RKO (cell line): ENCODE data around the gene RSU1.

Experiments
- DNase-seq: peaks from one replicate; pipeline ENCODE4 v3.0.0-alpha.2; 2016; ENCODE audit warnings: low spot score

The RSU1 gene

GRCh38 chr10:16741540-16741939 lies 75.7 kb downstream of the RSU1 start:
- DNase-seq, result no peak

GRCh38 chr10:16737420-16737819 lies 79.8 kb downstream of the RSU1 start:
- DNase-seq, result no peak

- no peak for DNase-seq
These were observed 81.6 kb downstream of the RSU1 start for GRCh38 chr10:16735671-16736070.

GRCh38 chr10:16732376-16732775 lies 84.8 kb downstream of the RSU1 start:
- peak; percentile 56 for DNase-seq

- DNase-seq, result peak; percentile 22
These were observed 89.0 kb downstream of the RSU1 start for GRCh38 chr10:16728266-16728665.

GRCh38 chr10:16727666-16728065 lies 89.6 kb downstream of the RSU1 start:
- no peak for DNase-seq

- peak; percentile 48 for DNase-seq
These were observed 92.7 kb downstream of the RSU1 start for GRCh38 chr10:16724509-16724908.

- no peak for DNase-seq
These were observed 96.4 kb downstream of the RSU1 start for GRCh38 chr10:16720812-16721211.

- DNase-seq, result no peak
These were observed 99.4 kb downstream of the RSU1 start for GRCh38 chr10:16717622-16718395.

GRCh38 chr10:16716051-16716450 lies 101.2 kb downstream of the RSU1 start:
- DNase-seq, result no peak

- no peak for DNase-seq
These were observed 103.9 kb downstream of the RSU1 start for GRCh38 chr10:16713290-16713689.

- DNase-seq, result no peak
These were observed 104.3 kb downstream of the RSU1 start for GRCh38 chr10:16712883-16713282.

- no peak for DNase-seq
These were observed 116.9 kb downstream of the RSU1 start for GRCh38 chr10:16700331-16700730.

GRCh38 chr10:16699435-16700057 lies 117.7 kb downstream of the RSU1 start:
- DNase-seq, result no peak

GRCh38 chr10:16698461-16698860 lies 118.8 kb downstream of the RSU1 start:
- no peak for DNase-seq

GRCh38 chr10:16690417-16690816 lies 126.8 kb downstream of the RSU1 start:
- DNase-seq, result no peak

GRCh38 chr10:16689696-16690095 lies 127.5 kb downstream of the RSU1 start:
- DNase-seq, result no peak

- DNase-seq, result no peak
These were observed 128.0 kb downstream of the RSU1 start for GRCh38 chr10:16689227-16689626.

- DNase-seq, result no peak
These were observed 130.9 kb downstream of the RSU1 start for GRCh38 chr10:16686054-16686902.

- no peak for DNase-seq
These were observed 131.7 kb downstream of the RSU1 start for GRCh38 chr10:16685551-16685950.

GRCh38 chr10:16681521-16681920 lies 135.7 kb downstream of the RSU1 start:
- DNase-seq, result no peak

- no peak for DNase-seq
These were observed 137.7 kb downstream of the RSU1 start for GRCh38 chr10:16679511-16679910.

- DNase-seq, result no peak
These were observed 141.9 kb downstream of the RSU1 start for GRCh38 chr10:16675334-16675733.
